GM12801 (cell line): ENCODE data around the gene EIF4A2.

Experiments used
- TF ChIP-seq, protein P1 (sequence below): IDR thresholded peaks from one replicate; pipeline ENCODE4 v1.5.1; 2011; ENCODE audit warnings: control low read depth; ENCODE audit not compliant: insufficient read length; ENCODE audit errors: extremely low read depth

EIF4A2 gene

GRCh38 chr3:186783058-186783730 is at the start of gene EIF4A2:
EIF4A2 (plus strand) TSS chr3:186783577; CDS start chr3:186783611, 34 bp downstream.
- TF ChIP-seq, protein P1, sequence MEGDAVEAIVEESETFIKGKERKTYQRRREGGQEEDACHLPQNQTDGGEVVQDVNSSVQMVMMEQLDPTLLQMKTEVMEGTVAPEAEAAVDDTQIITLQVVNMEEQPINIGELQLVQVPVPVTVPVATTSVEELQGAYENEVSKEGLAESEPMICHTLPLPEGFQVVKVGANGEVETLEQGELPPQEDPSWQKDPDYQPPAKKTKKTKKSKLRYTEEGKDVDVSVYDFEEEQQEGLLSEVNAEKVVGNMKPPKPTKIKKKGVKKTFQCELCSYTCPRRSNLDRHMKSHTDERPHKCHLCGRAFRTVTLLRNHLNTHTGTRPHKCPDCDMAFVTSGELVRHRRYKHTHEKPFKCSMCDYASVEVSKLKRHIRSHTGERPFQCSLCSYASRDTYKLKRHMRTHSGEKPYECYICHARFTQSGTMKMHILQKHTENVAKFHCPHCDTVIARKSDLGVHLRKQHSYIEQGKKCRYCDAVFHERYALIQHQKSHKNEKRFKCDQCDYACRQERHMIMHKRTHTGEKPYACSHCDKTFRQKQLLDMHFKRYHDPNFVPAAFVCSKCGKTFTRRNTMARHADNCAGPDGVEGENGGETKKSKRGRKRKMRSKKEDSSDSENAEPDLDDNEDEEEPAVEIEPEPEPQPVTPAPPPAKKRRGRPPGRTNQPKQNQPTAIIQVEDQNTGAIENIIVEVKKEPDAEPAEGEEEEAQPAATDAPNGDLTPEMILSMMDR, result no peak

GRCh38 chr3:186742618-186743380 is 40.6 kb upstream of the EIF4A2 start:
- TF ChIP-seq, protein P1, result no peak

GRCh38 chr3:186743666-186744065 is 39.7 kb upstream of the EIF4A2 start:
- TF ChIP-seq, protein P1, result no peak

DNA sequence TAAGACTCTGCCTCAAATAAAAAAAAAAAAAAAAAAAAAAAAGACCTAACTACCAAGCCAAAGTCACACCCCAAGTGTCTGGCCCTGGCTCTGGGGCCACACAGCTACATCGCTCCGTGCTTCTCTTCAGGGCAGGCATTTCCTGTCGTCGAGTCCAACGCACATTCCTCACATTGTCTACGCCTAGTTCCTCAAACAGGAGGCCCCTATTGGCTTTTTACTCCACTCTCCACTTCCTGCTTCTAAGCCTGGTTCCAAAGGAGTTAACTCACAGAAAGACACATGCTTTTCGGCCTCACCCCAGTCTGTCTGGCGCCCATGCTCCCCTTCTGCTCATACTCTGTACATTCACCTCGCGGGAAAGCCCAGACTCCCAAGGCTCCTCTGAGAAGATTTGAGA is 37.4 kb upstream of the EIF4A2 start:
- TF ChIP-seq, protein P1, result no peak

GRCh38 chr3:186750316-186750715 is 33.1 kb upstream of the EIF4A2 start:
- TF ChIP-seq, protein P1, result no peak

- TF ChIP-seq, protein P1, result no peak
Observed at GRCh38 chr3:186751480-186751879, 31.9 kb upstream of the EIF4A2 start.

- TF ChIP-seq, protein P1, result no peak
Observed at GRCh38 chr3:186754006-186754405, 29.4 kb upstream of the EIF4A2 start.
